SU-DHL-6 (cell line): ENCODE data around the gene SPIN2B.
"Not testable (repeated sequence)": the region's sequence is repeated elsewhere in the genome, so short reads cannot be mapped to it uniquely, and the experiment has no call there.

Experiments
- CTCF ChIP-seq: fragments of 200-600 bp; sonication (generic); IDR thresholded peaks from one replicate; pipeline ENCODE4 v1.5.1; 2017; ENCODE audit warnings: antibody characterized with exemption, mild to moderate bottlenecking, low read length, moderate library complexity; ENCODE audit not compliant: insufficient read depth, poor library complexity, severe bottlenecking
- EZH2phosphoT487 ChIP-seq: fragments of 200-600 bp; sonication (generic), shearing (Covaris generic); conservative IDR thresholded peaks from 2 replicates; pipeline ENCODE4 v1.6.1; 2018; ENCODE audit warnings: mild to moderate bottlenecking, antibody characterized with exemption, low read length, moderate library complexity, mixed read lengths

- TF ChIP-seq CTCF, EZH2phosphoT487: not testable (repeated sequence)
These were observed 30.9 kb upstream of the SPIN2B start for GRCh38 chrX:57152222-57152621.
